PC-9 (cell line): Measurements from ENCODE around the gene KPRP.

Source experiments
- CTCF ChIP-seq: fragments of 200-600 bp; sonication (generic); conservative IDR thresholded peaks from 2 replicates; pipeline ENCODE4 v1.6.1; 2017; ENCODE audit warnings: mixed run types, antibody characterized with exemption, mild to moderate bottlenecking, moderate library complexity
- EZH2 ChIP-seq: fragments of 200-600 bp; sonication (generic); IDR thresholded peaks from 2 replicates; pipeline ENCODE4 v1.8.0; 2017; ENCODE audit warnings: antibody characterized with exemption, low read depth

GRCh38 chr1:152745765-152746444, 11.9 kb upstream of the KPRP start:
- TF ChIP-seq CTCF (no peak), EZH2 (no peak)
